H4 (cell line): ENCODE results near the gene MAP3K5. TPM values are rescaled to one million over a fixed set of nuclear protein-coding genes. Genes with fewer than 3 reads are reported as not detected.

Source experiments
- DNase-seq: peaks from one replicate; pipeline ENCODE4 v3.0.0-alpha.2; 2015; ENCODE audit warnings: low spot score
- total RNA-seq: library from RNA; depleted of rRNA; stranded (reverse); fragments of >200 nt; shearing (Covaris generic); gene quantifications from 2 replicates; pipeline ENCODE4 v1.2.3, GENCODE V29; 2014

MAP3K5 gene
- total RNA-seq, 1 experiment from 2014 or later = 2.1 TPM

DNA sequence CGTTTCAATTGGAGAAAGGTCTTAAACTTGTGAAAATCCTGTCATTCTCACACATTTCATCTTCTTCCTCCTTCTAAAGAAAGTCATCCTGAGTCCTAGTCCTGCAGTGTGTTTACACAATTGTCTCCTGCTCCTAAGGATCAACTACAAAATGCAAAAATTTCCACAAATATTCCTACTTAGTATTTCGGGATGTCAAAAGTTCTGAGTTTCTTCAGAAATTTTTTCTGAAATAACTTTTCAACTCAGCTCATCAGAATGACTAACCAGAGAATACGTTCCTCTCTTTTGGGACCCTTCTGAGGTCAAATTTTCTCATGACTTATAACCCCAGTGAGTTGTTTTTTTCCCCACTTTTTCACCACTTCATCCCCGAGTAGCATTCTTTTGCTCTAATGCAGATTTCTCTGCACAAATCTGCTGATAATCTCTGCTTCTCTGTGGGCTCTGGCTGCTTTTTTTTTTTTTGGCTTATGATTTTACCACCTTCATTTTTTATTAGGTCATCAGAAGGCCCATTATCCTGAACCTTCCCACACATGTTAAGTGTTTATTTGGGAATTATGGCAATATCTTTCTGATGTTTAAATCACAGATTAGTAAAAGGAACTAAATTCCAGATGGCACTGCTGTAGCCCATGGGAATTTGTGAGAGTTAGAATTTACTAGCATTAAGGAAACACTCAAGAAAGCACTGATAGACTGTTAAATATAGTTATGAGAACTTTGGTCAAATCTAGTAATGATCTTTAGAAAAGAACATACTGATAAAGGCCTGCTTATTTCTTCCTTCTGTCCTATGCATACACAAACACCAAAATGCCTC lies 41.4 kb downstream of the MAP3K5 start:
- no peak for DNase-seq

DNA sequence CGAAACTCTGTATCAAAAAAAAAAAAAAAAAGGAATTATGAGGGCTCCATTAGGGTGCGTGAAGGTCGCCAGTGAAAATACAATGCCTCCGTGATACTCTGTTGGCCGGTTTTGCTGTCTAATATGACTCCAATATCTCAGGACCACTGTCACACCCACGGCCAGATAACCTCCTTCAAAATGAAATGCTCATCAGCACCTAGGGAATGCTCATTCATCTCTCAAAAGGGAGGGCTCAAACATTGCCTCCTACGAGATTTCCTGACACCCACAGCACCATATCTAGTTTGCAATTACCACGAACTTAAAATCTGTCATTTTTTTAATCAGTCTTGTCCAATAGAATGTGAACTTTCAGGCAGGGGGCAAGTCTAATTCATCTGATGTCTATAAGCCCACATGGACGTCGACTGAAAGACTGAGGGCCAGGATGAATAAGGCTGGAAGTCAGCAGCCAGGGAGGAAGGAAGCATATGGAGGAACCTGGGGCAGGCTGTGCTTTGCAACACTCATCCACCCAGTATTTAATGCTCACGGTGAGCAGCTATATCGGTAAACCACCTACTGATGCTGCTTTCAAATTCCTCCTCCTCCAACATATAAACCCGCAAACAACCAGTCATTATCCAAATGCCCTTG lies 42.8 kb downstream of the MAP3K5 start:
- DNase-seq = no peak

DNA sequence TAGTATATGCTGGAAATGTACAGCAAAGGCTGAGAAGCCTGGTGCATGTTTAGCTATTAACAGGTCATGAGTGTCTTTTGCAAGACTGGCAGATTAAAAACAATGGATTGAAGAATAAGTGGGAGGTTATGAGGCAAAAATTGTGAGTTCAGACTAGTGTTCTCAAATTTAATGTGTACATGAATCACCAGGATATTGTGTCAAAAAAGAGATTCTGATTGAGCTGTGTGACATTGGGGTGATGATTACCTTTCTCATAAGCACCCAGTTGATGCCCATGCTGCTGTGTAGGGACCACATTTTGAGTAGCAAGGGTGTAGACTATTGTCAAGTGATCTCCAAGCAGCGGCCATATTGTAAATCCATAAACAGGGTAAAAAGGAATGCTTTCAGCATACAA lies 44.8 kb downstream of the MAP3K5 start:
- no peak for DNase-seq

DNA sequence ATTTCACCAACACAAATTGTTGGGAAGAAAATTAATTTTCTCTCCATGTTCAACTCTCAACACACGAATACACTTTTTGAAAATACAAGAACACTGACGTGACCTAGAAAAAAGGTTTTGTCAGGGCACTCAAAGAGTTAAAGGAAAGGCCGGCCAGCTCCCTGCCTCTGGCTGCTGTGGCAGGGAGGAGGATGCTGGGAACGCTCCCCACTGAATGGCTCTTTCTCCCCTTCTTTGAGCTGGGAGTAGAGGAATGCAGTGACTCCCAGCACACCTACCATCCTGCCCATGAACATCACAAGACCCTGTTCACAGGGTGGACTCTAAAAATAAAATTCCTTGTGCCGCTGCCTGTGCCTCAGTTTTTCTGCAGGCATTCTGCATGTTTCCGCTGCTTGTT lies 47.0 kb downstream of the MAP3K5 start:
- no peak for DNase-seq

DNA sequence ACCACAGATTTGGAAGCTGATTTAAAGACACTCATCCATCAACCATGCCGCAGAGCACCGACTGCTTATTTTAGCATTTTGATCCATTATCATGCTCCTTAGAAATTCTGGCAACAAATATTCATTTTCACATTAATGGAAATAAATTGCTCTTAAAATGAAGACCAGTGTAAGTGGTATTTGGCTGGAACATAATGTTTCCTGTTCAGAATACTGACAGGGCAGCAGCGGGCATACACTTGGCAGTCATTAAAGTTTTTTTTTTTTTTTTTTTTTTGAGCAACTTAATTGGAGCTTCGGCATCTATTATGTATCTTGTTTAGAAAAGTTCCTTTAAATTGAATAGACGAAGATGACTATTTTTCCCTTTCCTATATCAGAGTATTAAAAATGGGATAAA lies 47.4 kb downstream of the MAP3K5 start:
- no peak for DNase-seq

DNA sequence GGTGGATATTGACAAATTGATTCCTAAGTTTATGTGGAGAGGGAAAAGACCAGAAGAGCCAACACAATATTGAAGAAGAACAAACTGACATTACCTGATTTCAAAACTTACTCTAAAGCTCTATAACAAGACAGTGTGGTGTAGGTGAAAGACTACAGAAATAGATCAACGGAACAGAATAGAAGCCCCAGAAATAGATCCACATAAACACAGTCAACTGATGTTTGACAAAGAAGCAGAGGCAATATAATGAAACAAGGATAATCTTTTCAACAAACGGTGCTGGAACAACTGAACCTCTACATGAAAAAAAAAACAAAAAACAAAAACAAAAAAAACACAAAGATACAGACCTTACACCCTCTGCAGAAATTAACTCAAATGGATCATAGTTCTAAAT lies 50.2 kb downstream of the MAP3K5 start:
- DNase-seq = no peak

DNA sequence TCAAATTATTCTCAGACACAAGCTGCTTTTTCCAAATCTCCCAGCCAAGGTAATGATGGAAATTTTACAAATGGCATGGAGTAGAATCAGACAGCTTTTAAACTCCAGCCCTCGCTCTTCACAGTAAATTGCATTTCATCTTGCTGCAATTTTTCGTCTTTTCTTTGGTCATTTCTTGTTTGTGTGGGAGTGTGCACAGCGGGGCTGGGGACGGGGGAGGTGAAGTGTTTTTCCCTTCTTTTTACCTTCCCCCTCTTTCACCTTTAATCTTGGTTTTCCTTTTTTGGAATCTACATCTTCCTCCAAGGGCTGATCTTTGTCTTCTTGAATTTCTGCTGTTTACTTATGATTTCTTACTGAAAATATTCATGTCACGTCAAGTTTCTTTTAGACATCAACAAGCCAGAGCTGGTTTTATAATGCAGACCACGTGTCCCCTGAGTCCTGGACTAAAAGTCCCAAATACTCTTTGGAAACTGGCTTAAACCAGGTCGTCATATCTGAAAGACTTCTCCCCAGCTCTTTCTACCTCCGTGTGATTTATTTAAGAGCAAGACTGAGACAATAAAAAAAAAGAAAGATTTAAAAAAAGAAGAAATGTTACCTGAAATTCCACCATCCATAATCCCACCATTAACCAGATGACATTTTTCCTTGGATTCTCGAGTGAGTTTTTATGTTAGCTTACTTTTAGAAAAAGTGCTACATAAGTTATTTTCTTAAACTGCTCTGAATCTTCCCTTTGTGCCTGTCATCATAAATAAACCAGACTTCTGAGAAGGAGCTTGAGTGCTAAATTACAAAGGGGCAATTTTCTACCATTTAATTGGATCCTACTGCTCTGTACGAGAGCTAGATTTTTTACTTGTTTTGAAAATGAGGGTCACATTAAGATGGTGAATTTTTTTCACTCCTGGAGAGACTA lies 52.0 kb downstream of the MAP3K5 start:
- no peak for DNase-seq

DNA sequence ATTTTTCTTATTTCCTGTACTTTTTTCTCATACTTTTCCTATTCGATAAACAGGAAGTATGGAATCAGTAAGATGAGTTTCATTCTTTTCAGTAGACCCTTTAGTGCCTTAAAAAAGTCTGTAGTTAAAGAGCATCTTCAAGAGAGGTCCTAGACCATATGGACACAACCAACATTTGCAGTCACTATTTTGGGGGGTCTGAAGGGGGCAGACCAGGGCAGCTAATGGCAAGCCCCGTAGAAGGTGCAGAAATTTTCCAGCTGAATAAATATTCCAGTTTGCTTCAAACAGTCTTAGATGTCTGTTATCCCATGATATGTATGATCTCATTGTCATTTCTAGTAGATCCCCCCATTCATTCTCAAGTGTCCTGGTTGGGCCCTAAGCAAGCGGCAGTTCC lies 52.8 kb downstream of the MAP3K5 start:
- no peak for DNase-seq

DNA sequence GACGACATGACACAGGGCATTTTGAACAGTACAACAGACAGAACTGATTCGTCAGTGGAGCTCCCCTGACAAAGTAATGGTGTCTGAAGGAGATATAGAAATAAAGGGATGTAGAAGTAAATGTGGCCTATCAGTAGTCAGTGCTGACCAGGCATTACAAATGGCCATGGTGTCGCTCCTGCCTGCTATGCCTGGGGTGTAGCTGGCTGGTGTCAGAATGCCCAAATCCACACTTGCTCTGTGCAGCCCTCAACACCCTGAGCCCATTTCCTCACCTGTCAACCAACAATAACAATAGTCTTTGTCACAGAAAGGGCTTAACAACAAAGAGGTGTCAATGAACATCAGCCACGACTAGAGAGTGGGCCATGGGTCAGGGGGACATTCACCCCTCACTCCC lies 53.2 kb downstream of the MAP3K5 start:
- no peak for DNase-seq

DNA sequence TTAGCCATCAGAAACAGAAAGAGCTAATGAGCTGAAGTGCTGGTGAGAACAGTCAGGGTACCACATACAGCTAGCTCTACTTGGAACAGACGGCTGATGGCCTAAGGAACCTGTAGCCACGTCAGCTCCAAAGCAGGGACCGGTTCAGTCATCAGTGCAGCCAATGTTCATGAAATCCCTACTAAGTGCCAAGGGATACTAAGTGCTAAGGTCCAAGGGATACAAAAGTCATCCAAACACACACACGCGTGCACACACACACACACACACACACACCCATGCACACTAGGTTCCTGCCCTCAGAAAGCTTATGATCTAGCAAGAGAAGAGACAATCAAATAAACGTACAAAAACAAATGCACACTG lies 53.6 kb downstream of the MAP3K5 start:
- DNase-seq = no peak

DNA sequence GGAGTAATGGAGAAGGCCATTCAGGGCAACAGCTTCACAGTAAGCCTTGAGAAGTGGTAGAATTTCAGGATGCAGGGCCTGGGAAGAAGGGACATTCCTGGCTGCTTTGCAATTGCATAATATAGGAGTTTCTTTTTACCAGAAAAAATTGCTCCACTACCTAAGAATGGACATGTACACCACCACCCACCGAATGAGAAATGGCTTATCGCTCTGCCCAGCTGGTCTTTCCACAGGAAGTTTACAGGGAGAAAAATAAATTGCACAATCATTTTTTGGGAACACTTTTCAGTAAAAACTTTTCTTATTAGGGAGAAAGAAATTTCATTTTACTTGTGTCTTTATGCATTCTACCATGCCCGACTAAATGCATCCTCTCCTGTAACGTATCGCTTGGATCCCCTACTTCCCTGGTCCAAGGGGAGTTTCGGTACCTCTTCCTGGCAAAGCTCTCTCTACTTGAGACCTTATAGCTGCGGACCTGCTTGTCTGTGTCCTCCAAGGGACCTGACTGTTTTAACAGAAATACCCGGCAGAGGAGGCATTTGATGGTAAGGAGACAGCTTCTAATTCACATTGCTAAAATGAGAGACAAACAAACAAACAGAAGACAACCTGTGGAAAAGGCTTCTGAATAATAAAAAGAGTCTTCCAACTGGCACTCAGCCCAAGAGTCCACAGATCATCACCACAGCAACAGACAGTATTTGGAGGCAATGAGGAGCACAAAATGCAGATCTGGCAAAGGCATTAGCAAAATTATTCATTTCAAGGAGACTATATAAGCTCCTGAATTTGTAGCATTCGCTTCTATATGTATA lies 54.2 kb downstream of the MAP3K5 start:
- no peak for DNase-seq

DNA sequence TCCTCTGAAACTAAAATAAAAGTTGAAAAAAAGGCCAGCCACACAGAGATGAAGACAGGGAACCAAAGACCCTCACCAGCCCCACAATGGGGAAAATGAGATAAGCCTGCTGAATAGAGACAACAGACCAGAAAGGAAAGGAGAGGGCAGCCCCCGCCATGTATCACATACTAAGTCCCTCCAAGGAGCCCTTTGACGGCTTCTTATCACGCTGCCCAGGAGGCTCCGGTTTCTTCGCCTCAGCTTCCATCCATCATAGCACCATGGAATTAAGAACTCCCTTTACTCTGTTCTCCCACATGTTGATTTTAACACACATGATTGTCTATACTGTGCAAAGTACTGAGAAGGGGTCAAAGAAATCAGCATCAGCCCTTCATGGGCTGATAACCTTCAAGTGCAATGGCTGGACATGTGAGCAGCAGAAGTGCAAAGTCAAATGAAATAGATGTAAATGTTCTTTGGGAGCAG lies 54.9 kb downstream of the MAP3K5 start:
- DNase-seq = no peak

DNA sequence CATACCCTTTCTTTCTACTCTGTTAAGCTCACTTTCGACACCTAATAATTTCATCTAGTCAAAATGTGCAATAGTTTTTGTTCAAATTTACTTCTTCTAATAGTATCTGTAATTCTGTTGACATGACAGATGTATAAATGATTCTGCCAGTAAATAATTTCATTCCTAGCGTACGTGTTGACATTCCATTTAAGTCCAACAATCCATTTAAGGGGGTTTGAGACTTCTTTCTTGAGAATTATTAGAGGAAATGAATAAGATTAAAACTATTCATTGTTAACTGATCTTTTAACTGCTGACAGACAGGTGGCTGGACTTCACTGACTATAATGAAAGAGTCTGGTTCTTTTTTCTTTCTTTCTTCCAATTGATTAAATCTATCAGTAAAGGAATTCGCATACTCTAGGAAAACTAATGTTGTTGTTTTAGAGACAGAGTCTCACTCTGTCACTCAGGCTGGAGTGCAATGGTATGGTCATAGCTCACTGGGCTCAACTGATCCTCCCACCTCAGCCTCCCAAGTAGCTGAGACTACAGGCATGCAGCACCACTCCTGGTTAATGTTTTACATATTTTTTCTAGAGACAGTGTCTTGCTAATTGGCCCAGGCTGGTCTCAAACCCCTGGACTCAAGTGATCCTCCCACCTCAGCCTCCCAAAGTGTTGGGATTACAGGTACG lies 55.9 kb downstream of the MAP3K5 start:
- DNase-seq = no peak

DNA sequence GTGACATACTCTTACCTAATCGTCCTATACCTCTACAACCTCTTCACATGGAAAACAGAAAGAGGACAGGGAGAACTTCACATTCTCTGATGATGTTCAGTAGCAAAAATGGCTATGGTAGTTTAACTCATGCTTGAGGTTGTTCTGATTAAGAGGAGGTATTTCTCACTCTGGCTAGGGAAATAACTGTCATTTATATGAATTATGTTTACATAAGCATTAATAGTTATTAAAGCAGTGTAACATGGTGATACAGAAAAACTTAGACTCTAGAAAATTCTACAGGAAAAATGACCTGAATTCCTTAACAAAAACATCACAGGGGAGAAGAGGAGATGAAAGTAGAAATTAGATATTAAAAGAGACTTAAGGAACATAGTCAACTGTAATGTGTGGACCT lies 57.3 kb downstream of the MAP3K5 start:
- DNase-seq = no peak

DNA sequence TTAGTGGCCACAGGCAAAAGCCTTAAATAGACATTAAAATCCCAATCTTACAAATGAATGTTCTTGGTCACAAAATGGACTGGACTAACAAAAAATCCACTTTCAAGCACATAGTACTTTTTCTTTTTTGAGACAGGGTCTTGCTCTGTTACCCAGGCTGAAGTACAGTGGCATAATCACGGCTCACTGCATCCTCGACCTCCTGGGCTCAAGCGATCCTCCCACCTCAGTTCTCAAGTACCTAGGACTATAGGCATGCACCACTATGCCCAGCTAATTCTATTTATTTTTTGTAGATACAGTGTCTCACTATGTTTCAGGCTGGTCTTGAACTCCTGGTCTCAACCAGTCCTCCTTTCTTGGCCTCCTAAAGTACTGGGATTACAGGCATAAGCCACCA lies 59.4 kb downstream of the MAP3K5 start:
- DNase-seq = no peak

DNA sequence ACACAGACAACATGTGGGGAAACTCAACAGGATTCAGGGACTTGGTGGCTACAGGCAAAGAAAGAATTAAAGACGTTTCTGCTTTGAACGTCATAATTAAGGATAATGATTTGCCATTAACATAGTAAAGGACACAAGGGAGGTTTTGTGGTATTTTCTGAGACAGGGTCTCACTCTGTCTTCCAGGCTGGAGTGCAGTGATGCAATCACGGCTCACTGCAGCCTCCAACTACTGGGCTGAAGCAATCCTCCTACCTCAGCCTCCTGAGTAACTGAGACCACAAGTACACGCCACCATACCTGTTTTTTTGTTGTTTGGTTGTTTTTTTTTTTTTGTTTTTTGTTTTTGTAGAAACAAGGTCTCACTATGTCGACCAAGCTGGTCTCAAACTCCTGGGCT lies 62.4 kb downstream of the MAP3K5 start:
- DNase-seq = no peak

DNA sequence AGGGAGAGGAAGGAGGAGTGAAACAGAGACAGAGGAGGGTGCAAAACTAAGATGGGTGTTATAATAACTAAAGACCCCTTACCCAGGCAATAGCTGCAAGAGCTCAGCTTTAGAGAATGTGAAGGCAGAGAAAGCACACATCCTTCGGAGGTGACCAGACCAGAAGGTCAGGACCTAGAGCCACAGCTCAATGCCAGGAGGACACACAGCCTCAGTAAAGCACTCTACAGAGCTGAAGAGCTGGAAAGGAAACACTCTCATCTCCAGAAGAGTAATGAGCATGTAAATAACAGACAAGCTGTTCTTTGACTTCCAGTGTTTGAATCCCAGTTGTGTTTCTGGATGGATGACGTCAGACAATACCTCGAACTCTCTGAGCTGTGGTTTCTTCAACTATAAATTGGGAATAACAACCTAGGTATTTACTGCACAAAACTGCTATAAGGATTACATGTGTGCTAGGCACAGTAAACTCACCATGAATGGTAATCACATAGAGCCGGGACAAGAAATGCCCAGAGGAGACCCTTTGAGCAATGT lies 63.2 kb downstream of the MAP3K5 start:
- DNase-seq = no peak

DNA sequence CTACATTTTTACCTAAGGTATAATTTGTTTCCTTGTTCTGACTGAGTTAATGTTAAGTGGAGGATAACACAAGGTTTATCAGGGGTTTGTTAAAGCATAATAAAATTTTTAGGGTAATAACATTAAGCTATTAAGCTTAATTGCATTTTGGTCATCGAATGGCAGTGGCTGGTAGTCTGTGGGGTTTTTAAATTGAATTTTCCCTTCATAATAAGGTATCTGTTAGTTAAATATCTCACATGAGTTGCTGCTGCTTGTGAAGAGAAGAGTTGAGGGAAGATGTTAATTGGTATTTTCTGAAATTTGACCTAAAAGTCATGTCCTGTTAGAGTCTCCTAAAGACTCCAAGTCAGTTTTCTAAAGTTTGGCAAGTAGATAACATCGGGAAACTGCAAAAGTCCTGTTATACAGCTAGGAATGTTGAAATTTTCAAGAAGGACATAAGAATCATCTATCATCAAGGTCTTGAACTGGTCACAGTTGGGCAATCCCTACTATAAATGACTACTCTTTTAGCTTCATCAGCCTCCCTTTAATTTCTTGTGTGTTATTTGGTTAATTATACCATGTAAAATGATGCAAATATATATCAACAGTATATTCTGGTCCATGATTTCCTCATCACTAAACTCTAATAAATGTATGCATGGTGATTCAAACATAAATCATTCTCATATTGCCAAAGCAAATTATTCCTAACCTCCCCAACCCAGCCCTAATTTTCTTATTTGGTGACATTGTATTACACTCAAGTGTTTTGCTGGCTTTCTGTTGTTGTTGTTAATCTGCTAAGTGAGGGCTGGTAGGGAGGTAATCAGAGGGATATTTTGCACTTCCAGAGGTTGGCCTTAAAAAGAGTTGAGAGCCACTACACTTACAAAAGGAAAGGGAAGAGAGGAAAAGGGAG lies 64.0 kb downstream of the MAP3K5 start:
- no peak for DNase-seq

DNA sequence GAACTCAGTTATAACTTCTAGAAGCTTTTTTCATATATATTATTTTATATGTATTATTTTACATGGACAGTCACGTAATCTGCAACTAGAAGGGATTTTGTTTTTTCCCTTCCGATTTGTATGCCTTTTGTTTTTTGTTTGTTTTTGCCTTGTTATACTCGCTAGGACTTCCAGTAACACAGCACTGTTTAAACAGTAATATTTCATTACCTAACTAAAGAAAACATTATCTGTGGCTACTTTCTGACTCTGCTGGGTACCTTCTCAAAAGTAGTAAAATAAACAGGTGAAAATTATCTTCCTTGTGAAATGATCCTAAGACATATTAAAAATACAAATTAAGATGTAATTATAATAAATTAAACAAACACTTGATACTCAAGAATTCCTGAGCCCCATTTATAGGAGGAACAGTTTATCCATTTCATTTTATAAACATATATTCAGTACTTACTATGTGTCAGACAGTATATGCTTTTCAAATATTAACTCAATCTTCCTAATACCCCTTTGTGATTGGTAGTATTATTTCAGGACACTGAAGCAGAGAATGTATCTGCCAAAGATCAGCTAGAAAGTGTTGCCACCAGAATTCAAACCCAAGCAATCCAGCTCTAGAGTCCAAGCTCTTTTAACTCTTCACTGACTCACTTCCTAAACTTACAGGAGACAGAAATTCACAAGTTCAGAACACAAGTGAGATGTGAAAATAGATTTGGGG lies 65.3 kb downstream of the MAP3K5 start:
- DNase-seq = no peak
